ENCODE results near the gene ELL. TPM values are rescaled to one million over a fixed set of nuclear protein-coding genes. Genes with fewer than 3 reads are reported as not detected.

ELL gene
- total and polyA plus RNA-seq, 2 donors (not counting 3 experiments of a cell fraction or from before 2014, with no cell fraction given): 9.9 to 18.2 TPM

- intact Hi-C loops (cut with micrococcal nuclease): loop anchor here (5.0 to 10.0 kb wide), 2 partner anchors 224 to 461 kb away; partner anchors contain the start of genes COPE and DDX49
- dilution Hi-C loops (cut with MboI; ENCODE audit: extremely low pct_ligation_motif_present, low sequenced_read_pairs): no loop called here
- H3K9ac ChIP-seq (replicated peaks; ENCODE audit: extremely low read depth, insufficient read depth, low read length): no peak overlapping the region
Observed at GRCh38 chr19:18453269-18454024, 68.4 kb downstream of the ELL start.

More at GRCh38 chr19:18453269-18454024, 68.4 kb downstream of the ELL start:
- CTCF ChIA-PET: interaction anchor here (0.7 to 6.8 kb wide), 5 partner anchors 9 to 394 kb away, joined by 3 to 127 read pairs (median 3); no protein-coding TSS in a partner anchor
- Histone ChIP-seq H3K79me2 (ENCODE audit: control insufficient read depth, insufficient read depth, low read length) (no peaks in the 10 kb centered on the region), H3K36me3 (ENCODE audit: control insufficient read depth in 2 of 2, extremely low read depth in 1 of 2, insufficient read depth in 2 of 2, low read length in 2 of 2) (peaks cover 6 to 41% of the 10 kb centered on the region in 2 experiments), H3K9me1 (replicated peaks; ENCODE audit: control insufficient read depth, extremely low read depth, insufficient read depth, low read length) (no peaks in the 10 kb centered on the region), H2AFZ (ENCODE audit: low read depth, low read length) (no peak overlapping the region), H3K4me3 (replicated peaks in 1 of 3; ENCODE audit: insufficient read depth in 1 of 3, low read depth in 1 of 3, low read length in 3 of 3) (no peak overlapping the region), H3K27me3 (ENCODE audit: control insufficient read depth in 2 of 2, insufficient read depth in 2 of 2, low read length in 2 of 2) (no peaks in the 10 kb centered on the region), H3K4me1 (ENCODE audit: control insufficient read depth, extremely low read depth, insufficient read depth, low read length) (no peaks in the 10 kb centered on the region), H3K9me3 (replicated peaks; ENCODE audit: control insufficient read depth, insufficient read depth, low read length) (no peaks in the 10 kb centered on the region), H3K27ac (ENCODE audit: insufficient read depth, low read depth, low read length) (no peak overlapping the region), H3K4me2 (ENCODE audit: insufficient read depth, low read length) (no peak overlapping the region), H4K20me1 (replicated peaks; ENCODE audit: control insufficient read depth, extremely low read depth, insufficient read depth, low read length) (no peaks in the 10 kb centered on the region)
- no peak for DNase-seq (ENCODE audit: low read depth, low spot score)
- peak; percentile 60 for FAIRE-seq
- TF ChIP-seq JUN (IDR thresholded peaks at IDR 0.05; ENCODE audit: borderline replicate concordance, insufficient read depth, insufficient read length, low read depth) (no peak), GATA2 (IDR thresholded peaks at IDR 0.05; ENCODE audit: insufficient read depth, insufficient read length, low read depth, low read length) (no peak), POLR2A (IDR thresholded peaks at IDR 0.05; ENCODE audit: low read depth, low read length) (no peak), MAX (IDR thresholded peaks at IDR 0.05; ENCODE audit: insufficient read depth, insufficient read length) (no peak), MYC (IDR thresholded peaks at IDR 0.05; ENCODE audit: low read depth, low read length) (no peak), POLR2AphosphoS5 (IDR thresholded peaks at IDR 0.05; ENCODE audit: insufficient read depth, low read depth, low read length) (no peak), CTCF (IDR thresholded peaks at IDR 0.05; ENCODE audit: extremely low read depth in 1 of 2, insufficient read depth in 1 of 2, low read depth in 1 of 2, low read length in 2 of 2) (no peak), FOS (IDR thresholded peaks at IDR 0.05; ENCODE audit: borderline replicate concordance, insufficient read depth, low read length) (no peak), EZH2 (IDR thresholded peaks at IDR 0.05; ENCODE audit: borderline replicate concordance, low read depth, low read length, severe bottlenecking) (no peak)
- no TSS peak for BruUV-seq (replicated peaks)
- POLR2A ChIA-PET: no interaction called here
